C1 segment of cervical spinal cord (tissue), 14 donors: ENCODE results near the gene CTPS1.

Experiments used
- DNase-seq, 14 donors: peaks; one replicate each; lab custom pipeline; 2025; lab: John Stamatoyannopoulos, UW

The CTPS1 gene

GRCh38 chr1:40998668-40999067 lies 19.2 kb downstream of the CTPS1 start:
- DNase-seq: no peak

DNA sequence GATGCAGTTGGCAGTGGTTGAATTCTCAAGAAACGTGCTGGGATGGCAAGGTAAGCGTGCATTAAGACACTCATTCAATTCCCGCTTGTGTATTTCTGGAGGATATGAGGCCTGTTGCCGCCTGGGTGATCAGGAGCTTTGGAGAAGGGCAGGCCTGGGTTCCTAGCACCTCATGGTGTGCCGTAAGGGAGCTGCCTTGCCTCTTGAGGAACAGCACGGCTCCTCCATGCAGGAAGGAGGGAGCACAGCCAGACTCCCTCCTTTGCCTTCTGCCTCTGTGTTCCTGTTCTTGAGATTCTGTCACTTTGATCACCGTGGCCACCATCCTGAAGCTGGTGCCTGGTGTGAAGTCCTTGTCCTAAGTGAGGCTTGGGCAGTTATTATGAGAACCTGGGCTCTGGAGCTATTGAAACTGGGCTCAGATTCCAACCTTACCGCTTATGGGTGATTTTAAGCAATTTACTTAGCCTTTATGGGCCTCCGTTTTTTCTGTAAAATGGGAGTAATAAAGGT lies 23.7 kb downstream of the CTPS1 start:
- DNase-seq: peak in 1 of 14 donors; percentile 25

- DNase-seq: peak in 12 of 14 donors; percentile 27 to 81 (median 66)
Measured at GRCh38 chr1:41003640-41004220, 24.2 kb downstream of the CTPS1 start.

DNA sequence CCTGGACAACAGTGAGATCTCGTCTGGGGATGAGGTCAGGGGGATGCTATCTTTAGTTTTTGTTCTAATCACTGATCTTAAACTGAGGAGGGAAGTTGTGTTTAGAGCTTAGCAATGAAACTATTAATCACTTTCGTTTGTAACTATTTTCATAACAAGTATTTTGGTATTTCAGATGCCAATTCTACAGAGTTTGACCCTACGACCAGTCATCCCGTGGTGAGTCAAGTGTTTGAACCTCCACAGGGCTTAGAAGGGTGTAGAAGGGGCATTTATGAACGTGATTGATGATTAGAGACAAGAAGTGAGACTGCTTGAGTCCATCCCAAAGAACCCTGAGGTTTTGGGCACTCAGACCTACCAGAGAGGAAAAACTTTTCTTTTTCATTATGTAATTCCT lies 26.4 kb downstream of the CTPS1 start:
- DNase-seq: no peak

- DNase-seq: no peak
Measured at GRCh38 chr1:41006942-41007865, 27.7 kb downstream of the CTPS1 start.

DNA sequence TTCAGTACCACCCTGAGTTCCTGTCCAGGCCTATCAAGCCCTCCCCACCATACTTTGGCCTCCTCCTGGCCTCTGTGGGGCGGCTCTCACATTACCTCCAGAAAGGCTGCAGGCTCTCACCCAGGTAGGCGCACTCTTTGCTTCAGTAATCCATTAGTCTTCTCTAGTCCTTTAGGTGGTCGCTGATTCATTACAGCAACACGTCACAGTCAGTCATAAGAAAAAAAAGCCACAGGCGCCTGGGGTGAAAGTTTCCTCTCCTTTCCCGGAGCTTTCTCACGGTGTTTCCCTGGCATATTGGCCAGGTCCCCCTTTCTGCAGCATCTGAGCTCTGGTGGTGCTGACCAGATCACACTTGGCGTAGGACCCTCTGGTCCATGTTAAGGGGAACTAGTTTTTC lies 30.0 kb downstream of the CTPS1 start:
- no peak for DNase-seq

GRCh38 chr1:41010345-41010744 lies 30.8 kb downstream of the CTPS1 start:
- no peak for DNase-seq

DNA sequence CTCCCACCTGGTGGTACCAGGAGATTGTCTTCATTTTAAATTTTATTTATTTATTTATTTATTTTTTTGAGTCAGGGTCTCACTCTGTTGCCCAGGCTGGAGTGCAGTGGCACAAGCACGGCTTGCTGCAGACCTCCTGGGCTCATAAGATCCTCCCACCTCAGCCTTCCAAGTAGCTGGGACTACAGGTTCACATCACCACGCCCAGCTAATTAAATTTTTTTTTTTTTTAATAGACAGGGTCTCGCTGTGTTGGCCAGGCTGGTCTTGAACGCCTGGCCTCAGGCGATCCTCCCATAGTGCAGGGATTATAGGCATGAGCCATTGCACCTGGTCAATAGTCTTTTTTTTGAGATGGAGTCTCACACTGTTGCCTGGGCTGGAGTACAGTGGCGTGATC lies 33.5 kb downstream of the CTPS1 start:
- DNase-seq: no peak

- DNase-seq: no peak
Measured at GRCh38 chr1:41013796-41014195, 34.3 kb downstream of the CTPS1 start.

- DNase-seq: no peak
Measured at GRCh38 chr1:41014871-41015270, 35.4 kb downstream of the CTPS1 start.

GRCh38 chr1:41015281-41015896 lies 35.9 kb downstream of the CTPS1 start:
- DNase-seq: no peak

DNA sequence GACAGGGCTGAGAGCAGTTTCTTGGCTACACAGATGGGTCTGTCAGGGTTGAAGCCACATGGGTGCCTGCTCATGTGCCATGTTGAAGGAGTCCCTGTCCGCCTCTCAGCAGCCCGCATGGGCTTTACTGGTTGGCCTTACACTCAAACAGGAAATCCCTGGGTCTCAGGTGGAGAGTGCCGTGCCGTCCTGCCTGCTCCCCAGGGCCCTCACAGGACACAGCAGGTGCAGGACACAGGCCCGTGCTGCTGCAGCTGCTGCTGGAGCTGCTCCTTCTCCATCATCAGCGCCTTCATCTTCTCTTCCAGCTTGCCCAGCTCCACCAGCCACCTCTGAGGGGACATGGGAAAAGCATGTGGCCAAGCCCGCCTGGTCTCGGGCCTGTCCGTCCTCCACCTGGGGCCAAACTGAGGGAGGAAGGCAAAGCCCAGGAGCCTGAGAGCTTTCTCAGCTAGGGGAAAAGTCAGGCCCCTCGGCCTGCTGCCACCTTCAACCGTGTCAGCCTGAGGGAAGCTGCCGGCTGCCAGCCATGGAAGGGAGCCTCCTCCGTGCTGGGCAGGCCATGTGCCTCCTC lies 36.5 kb downstream of the CTPS1 start:
- no peak for DNase-seq

DNA sequence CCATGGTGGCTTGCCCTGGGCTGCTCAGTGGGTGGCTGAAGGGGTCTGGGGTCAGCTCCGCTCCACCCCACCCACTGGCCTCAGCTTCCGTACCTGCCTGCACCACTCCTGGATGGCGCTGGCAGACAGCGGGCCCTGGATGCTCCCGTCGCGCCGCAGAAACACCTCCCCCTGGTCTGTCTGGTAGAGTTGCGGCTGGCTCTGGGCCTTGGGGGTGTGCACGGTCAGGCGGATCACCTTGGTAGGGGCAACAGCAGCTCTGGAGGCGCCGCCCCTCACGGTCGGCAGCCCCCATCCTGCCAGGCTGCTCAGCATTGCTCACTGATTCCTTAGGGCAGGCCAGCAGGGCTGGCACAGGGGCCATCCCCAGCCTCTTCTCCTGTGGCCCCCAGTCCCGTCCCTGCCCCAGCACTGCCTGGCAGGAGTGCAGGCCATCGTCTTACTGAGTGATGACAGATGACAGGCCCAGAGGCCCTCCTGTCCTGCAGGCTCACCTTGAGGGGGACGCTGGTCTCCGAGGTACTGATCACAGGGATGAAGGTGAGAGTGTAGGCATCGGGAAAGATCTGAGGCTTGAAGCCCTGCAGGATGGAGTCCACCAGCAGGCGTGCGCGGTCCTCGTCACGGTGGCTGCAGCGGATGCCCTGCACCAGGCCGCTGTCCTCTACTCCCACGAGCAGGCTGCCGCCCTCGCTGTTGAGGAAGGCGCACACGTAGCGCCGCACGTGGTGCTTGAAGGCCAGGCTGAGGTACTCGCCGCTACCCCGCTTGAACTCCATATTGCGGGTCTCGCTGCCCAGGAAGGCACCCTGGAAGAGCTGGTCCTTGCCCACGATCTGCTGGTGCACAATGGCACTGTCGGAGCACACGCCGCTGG lies 37.9 kb downstream of the CTPS1 start:
- DNase-seq: no peak

DNA sequence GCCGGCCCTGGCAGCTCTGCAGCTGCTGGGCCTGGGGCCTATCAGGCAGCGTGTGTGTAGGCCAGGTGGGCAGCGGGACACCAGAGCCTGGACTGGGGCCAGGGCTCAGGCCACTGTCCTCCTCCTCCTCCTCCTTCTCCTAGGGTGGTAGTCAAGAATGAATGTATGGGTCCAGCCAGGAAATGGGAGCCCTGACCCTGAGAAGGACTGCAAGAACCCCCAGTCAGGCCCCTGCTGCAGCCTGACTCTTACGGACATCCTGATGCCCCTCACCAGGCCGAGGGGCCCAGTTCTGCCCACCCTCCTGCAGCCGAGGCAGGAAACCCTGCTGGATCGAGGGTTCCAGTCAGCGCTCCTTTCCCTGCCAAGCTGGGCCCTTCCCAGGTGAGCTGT lies 38.5 kb downstream of the CTPS1 start:
- DNase-seq: no peak

GRCh38 chr1:41019353-41019745 lies 39.9 kb downstream of the CTPS1 start:
- no peak for DNase-seq

- DNase-seq: no peak
Measured at GRCh38 chr1:41020109-41020576, 40.6 kb downstream of the CTPS1 start.

- DNase-seq: no peak
Measured at GRCh38 chr1:41020654-41021053, 41.2 kb downstream of the CTPS1 start.

DNA sequence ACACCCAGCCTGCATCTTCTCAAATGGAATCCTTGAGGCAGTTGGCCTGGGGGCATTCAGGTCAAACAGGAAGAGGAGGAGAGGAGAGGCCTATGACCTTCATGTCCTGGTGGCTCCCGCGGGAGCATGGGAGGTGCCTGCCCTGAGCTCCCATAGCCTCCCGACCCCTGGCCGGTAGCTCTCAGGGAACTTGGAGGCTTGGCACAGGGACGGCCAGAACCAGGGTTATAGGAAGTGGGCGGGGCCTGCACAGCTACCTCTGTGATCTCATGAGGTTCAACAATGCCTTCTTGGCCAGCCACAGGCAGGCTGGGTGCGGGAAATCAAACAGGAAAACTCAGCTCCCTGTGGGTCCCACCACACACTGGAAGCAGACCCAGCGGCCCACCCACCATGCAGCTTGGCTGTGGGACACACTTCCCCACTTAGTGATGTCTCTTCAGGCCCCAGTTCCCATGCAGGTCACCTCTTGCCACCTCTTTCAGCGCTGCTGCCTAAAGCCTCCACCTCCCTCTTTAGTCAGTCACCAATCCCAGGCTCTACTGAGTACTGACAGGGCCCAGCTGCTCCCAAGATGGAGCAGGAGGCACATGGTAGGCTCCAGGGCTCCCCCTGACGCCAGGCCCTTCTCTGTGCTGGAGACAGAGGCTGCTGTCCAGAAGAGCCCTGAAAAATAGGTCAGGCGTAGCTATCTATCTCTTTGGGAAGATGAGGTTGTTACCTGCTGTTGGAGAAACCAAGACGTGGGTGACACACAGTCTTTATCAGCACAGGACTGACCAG lies 42.2 kb downstream of the CTPS1 start, which contains the start of gene SLFNL1:
TSS of gene SLFNL1 (minus strand) at position 200 of the 783 bp plus-strand sequence. CDS start 1,065 bp downstream, outside the sequence.
- no peak for DNase-seq

- DNase-seq: no peak
Measured at GRCh38 chr1:41022424-41022823, 42.9 kb downstream of the CTPS1 start.
